HT1080 (cell line): ENCODE results near the gene MKRN2. TPM values are rescaled to one million over a fixed set of nuclear protein-coding genes. Genes with fewer than 3 reads are reported as not detected.
"Not testable (repeated sequence)": the region's sequence is repeated elsewhere in the genome, so short reads cannot be mapped to it uniquely, and the experiment has no call there.

Experiments used
- DNase-seq: peaks from one replicate; pipeline ENCODE4 v3.0.0-alpha.2; 2015; ENCODE audit warnings: low read depth
- small RNA-seq: library from RNA; depleted of rRNA; stranded (forward); fragments of <200 nt; gene quantifications from one replicate; pipeline ENCODE3, GENCODE V24; 2014
- total RNA-seq: library from RNA; depleted of rRNA; stranded (reverse); fragments of >200 nt; shearing (Covaris generic); gene quantifications from 2 replicates; pipeline ENCODE4 v1.2.3, GENCODE V29; 2014; rRNA removed

Gene MKRN2
- total RNA-seq, 1 experiment from 2014 or later, result 37.3 TPM

DNA sequence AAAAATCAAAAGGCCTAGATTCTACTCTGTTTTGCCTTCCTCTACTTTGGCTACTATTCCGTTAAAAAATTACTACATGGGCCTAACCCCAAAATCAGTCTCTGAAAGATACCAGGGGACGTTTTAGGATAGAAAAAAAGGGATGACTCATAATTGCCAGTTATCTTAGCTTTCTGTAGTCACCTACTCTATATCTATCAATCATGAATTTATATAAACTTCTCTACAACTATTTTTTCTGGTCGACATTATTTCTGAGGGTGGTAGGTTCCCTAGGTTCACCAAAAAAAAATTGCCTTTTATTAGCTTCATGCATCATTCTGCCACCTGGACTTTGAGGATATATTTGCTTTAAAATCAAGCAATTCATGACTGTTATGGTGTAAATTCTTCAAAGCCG, 70.5 kb downstream of the MKRN2 start:
- DNase-seq, result no peak

DNA sequence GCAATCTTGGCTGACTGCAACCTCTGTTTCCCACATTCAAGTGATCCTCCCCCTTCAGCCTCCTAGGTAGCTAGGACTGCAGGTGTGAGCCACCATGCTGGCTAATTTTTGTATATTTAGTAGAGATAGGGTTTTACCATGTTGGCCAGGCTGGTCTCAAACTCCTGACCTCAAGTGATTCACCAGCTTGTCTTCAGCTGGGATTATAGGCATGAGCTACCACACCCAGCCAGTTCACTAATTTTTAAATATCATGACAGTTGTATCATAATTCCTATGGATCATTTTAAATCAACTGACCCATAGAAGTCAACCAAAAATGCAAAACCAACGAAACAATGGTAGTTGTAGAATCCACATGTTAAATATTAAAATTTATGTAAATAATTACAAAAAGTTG, 71.9 kb downstream of the MKRN2 start:
- no peak for DNase-seq

DNA sequence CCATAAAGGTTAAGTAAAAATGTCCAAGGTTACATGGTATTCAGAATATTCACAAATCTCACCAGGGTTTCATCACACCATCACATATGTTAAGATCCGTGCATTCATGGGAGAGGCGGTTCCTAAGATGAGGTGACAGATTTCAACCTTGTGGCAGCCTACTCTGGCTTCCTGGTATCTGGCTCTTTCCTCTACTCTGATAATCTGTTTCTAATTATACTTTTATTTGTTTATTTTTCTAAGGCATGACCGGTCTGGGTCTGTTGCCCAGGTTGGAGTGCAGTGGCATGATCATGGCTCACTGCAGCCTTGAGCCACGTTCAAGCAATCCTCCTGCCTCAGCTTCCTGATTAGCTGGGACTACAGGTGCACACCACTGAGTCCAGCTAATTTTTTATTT, 72.7 kb downstream of the MKRN2 start:
- DNase-seq, result peak; percentile 4

DNA sequence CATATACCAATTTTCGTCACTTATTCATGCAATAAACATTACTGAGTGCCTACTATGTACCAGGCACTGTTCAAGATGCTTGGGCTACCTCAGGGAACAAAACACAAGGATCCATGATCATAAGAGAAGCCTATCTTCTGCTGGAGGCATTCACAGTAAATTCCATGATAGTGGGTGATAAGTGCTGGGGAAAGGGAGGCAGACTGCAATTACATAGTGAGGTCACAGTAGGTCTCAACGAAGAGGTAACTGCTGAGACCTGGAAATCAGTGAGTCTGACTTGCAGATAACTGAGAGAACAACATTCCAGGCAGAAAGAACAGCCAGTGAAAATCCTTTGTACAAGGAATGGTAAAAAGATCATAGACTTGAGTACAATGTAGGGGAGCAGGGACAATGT, 73.4 kb downstream of the MKRN2 start:
- DNase-seq, result no peak

DNA sequence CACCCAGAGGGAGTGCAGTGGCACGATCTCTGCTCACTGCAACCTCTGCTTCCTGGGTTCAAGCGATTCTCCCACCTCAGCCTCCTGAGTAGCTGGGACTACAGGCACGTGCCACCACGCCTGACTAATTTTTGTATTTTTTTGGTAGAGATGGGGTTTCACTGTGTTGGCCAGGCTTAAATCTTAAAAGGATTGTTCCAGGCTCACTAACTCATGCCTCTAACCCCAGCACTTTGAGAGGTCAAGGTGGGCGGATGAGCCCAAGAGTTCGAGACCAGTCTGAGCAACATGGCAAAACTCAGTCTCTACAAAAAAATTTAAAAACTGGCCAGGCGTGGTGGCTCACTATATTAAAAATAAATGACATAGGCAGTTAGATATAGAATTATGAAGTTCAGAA, 74.0 kb downstream of the MKRN2 start:
- not testable (repeated sequence) for DNase-seq

DNA sequence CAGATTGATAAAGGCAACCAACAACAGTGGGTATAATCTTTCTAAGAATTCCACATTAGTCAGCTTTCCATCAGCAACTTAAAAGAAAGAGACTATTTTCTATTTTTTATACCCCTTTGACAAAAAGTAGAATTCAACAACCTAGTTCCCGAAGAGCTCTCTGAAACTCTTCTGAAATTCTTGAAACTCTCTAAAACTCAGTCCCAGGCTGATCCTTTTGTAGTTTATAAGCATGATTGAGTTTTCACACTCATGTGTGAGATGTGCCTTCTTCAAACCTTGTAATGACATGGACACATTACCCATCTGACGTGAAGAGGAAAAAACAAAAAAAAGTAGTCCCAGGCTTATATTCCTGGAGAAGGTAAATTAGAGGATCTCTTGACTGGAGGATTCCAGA, 75.6 kb downstream of the MKRN2 start:
- DNase-seq, result no peak

DNA sequence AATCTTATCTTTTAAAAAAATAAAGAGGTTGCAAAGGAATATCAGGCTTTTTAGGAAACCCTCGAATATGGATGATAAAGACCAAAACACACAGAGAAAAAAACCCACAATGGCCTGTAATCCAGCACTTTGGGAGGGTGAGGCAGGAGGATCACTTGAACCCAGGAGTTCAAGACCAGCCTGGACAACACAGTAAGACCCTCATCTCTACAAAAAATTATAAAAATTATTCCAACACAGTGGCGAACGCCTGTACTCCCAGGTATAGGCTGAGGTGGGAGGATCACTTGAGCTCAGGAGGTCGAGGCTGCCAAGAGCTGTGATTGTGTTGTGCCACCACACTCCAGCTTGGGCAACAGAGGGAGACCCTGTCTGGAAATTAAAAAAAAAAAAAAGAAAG, 76.2 kb downstream of the MKRN2 start:
- DNase-seq, result no peak

Small RNA genes within 50 kb of the gene (small RNA-seq; reads per million reads assigned to genes)
- gene RF00017 (not detected), gene RNA5SP123 (0.09 reads per million), gene RNU6-377P (not detected)

Other genes starting within 250 kb of the MKRN2 start
- 14.8 and 20.2 TPM in 2 replicates for gene TSEN2, start 72.6 kb upstream of the MKRN2 start, total RNA-seq
- gene MKRN2OS, start 11.6 kb upstream of the MKRN2 start, total RNA-seq, result not detected in 2 replicates
- gene RAF1, start 107.0 kb downstream of the MKRN2 start, total RNA-seq, result 110 and 111 TPM in 2 replicates
- not detected in 2 replicates for gene TMEM40, start 202.2 kb downstream of the MKRN2 start, total RNA-seq
- 0.19 and 0.60 TPM in 2 replicates for gene CAND2, start 239.6 kb downstream of the MKRN2 start, total RNA-seq